H1 (cell line): ENCODE measurements around the gene TRAPPC2B. TPM values are rescaled to one million over a fixed set of nuclear protein-coding genes. Genes with fewer than 3 reads are reported as not detected.

ENCODE experiments used
- CTCF ChIA-PET: fragments of 300-600 bp; sonication (Branson Sonifier 250); formaldehyde crosslinking; loops from one replicate; lab custom pipeline; 2021; ENCODE audit not compliant: partially characterized antibody; lab: Charles Lee
- POLR2A ChIA-PET: fragments of 300-600 bp; sonication (Branson Sonifier 250); formaldehyde crosslinking; loops from one replicate; lab custom pipeline; 2021; ENCODE audit warnings: inconsistent platforms; ENCODE audit not compliant: partially characterized antibody; lab: Charles Lee
- DNase-seq, 2 experiments: peaks; one replicate each; pipeline versions ENCODE4 v3.0.0 to v3.0.0-alpha.2; 2010 to 2022; ENCODE audit warnings: low spot score in 2 of 2, low read depth in 1 of 2, mixed read lengths in 1 of 2
- FAIRE-seq: peaks from 2 replicates; lab custom pipeline; 2011; peaks lifted over from hg19 to GRCh38; lab: Jason Lieb, UNC
- H2AFZ ChIP-seq: 2 replicates; pipeline ENCODE4 v1.8.1; 2012; ENCODE audit warnings: low read length, inconsistent platforms
- H2AK5ac ChIP-seq: 2 replicates; pipeline ENCODE4 v1.6.1; 2013; ENCODE audit warnings: low read depth, low read length
- H2BK120ac ChIP-seq: replicated peaks from 2 replicates; pipeline ENCODE3; 2013; ENCODE audit warnings: low read depth, low read length, inconsistent platforms
- H2BK12ac ChIP-seq: 2 replicates; pipeline ENCODE4 v1.6.1; 2013; ENCODE audit warnings: low read depth, low read length
- H2BK15ac ChIP-seq: 2 replicates; pipeline ENCODE4 v1.6.1; 2013; ENCODE audit warnings: low read length
- H2BK20ac ChIP-seq: 2 replicates; pipeline ENCODE4 v1.6.1; 2013; ENCODE audit warnings: low read length
- H2BK5ac ChIP-seq: 2 replicates; pipeline ENCODE4 v1.6.1; 2013; ENCODE audit warnings: low read depth, low read length
- H3K14ac ChIP-seq: 2 replicates; pipeline ENCODE4 v1.6.1; 2013; ENCODE audit warnings: inconsistent platforms; ENCODE audit not compliant: insufficient read length
- H3K18ac ChIP-seq: 2 replicates; pipeline ENCODE4 v1.6.1; 2013; ENCODE audit warnings: low read length; ENCODE audit errors: extremely low read depth
- H3K23ac ChIP-seq: 2 replicates; pipeline ENCODE4 v1.6.1; 2013; ENCODE audit warnings: inconsistent platforms; ENCODE audit not compliant: insufficient read length
- H3K23me2 ChIP-seq: 2 replicates; pipeline ENCODE4 v1.6.1; 2013; ENCODE audit warnings: low read depth, low read length
- H3K27ac ChIP-seq: 2 replicates; pipeline ENCODE4 v1.6.1; 2011; ENCODE audit warnings: low read depth, low read length, inconsistent platforms
- H3K27me3 ChIP-seq, 4 experiments: replicated peaks in 1 of 4; 1 replicate in 1 of 4; 2 replicates in 3 of 4; pipeline versions ENCODE4 v1.6.1 to v1.8.1; 2011 to 2013; ENCODE audit warnings: low read length in 3 of 4, mild to moderate bottlenecking in 3 of 4, inconsistent platforms in 2 of 4, mixed read lengths in 2 of 4, moderate library complexity in 1 of 4; ENCODE audit not compliant: control insufficient read depth in 3 of 4, insufficient read depth in 3 of 4; ENCODE audit errors: extremely low read depth in 1 of 4
- H3K36me3 ChIP-seq, 4 experiments: 2 replicates each; pipeline versions ENCODE4 v1.6.1 to v1.8.1; 2011 to 2013; ENCODE audit warnings: mild to moderate bottlenecking in 4 of 4, low read length in 3 of 4, moderate library complexity in 2 of 4, control low read depth in 1 of 4, inconsistent platforms in 1 of 4; ENCODE audit not compliant: insufficient read depth in 4 of 4, control insufficient read depth in 2 of 4
- H3K4ac ChIP-seq: replicated peaks from 2 replicates; pipeline ENCODE3; 2013; ENCODE audit warnings: low read length, low read depth, mixed read lengths, inconsistent platforms; ENCODE audit not compliant: insufficient read length
- H3K4me1 ChIP-seq, 4 experiments: replicated peaks in 1 of 4; 1 replicate in 1 of 4; 2 replicates in 3 of 4; pipeline versions ENCODE4 v1.6.1 to v1.8.1; 2011 to 2013; ENCODE audit warnings: low read length in 3 of 4, inconsistent platforms in 2 of 4, mixed read lengths in 1 of 4; ENCODE audit not compliant: insufficient read depth in 4 of 4, control insufficient read depth in 3 of 4
- H3K4me2 ChIP-seq, 2 experiments: 2 replicates each; pipeline versions ENCODE4 v1.6.1 to v1.8.1; 2011 to 2013; ENCODE audit warnings: low read depth in 2 of 2, low read length in 2 of 2, control low read depth in 1 of 2, inconsistent platforms in 1 of 2, mild to moderate bottlenecking in 1 of 2; ENCODE audit not compliant: insufficient read depth in 1 of 2
- H3K4me3 ChIP-seq, 4 experiments: fragments of 200-600, 300-600 bp in 1 of 4; sonication (generic), shearing (Covaris generic), sonication (Bioruptor Twin) in 1 of 4; 2 replicates each; pipeline versions ENCODE4 v1.5.1 to v1.8.1; 2011 to 2016; ENCODE audit warnings: low read length in 4 of 4, low read depth in 3 of 4, control low read depth in 2 of 4, inconsistent platforms in 2 of 4, mild to moderate bottlenecking in 2 of 4, mixed read lengths in 1 of 4, moderate library complexity in 1 of 4; ENCODE audit not compliant: insufficient read depth in 2 of 4; ENCODE audit errors: extremely low read depth in 1 of 4
- H3K56ac ChIP-seq: replicated peaks from 2 replicates; pipeline ENCODE3; 2013; ENCODE audit warnings: low read depth, mild to moderate bottlenecking, mixed read lengths, low read length, inconsistent platforms; ENCODE audit not compliant: insufficient read length
- H3K79me1 ChIP-seq: 2 replicates; pipeline ENCODE4 v1.6.1; 2013; ENCODE audit warnings: low read depth, low read length, control low read depth
- H3K79me2 ChIP-seq, 2 experiments: 2 replicates each; pipeline versions ENCODE4 v1.6.1 to v1.8.1; 2012 to 2013; ENCODE audit warnings: low read length in 2 of 2, mild to moderate bottlenecking in 2 of 2, inconsistent platforms in 1 of 2; ENCODE audit not compliant: insufficient read depth in 2 of 2, control insufficient read depth in 1 of 2
- H3K9ac ChIP-seq, 4 experiments: replicated peaks in 1 of 4; 1 replicate in 1 of 4; 2 replicates in 3 of 4; pipeline versions ENCODE4 v1.6.1 to v1.8.1; 2011 to 2013; ENCODE audit warnings: low read depth in 3 of 4, low read length in 3 of 4, control low read depth in 2 of 4, mild to moderate bottlenecking in 2 of 4, moderate library complexity in 2 of 4, inconsistent platforms in 1 of 4; ENCODE audit errors: extremely low read depth in 1 of 4
- H3K9me3 ChIP-seq, 2 experiments: 2 replicates each; pipeline versions ENCODE4 v1.6.1 to v1.8.1; 2012 to 2013; ENCODE audit warnings: mild to moderate bottlenecking in 2 of 2, moderate library complexity in 2 of 2, control low read depth in 1 of 2, inconsistent platforms in 1 of 2, low read depth in 1 of 2, low read length in 1 of 2, mixed read lengths in 1 of 2; ENCODE audit not compliant: insufficient read depth in 2 of 2
- H4K20me1 ChIP-seq, 2 experiments: replicated peaks in 1 of 2; 2 replicates each; pipeline versions ENCODE3 to v1.8.1; 2011 to 2013; ENCODE audit warnings: inconsistent platforms in 2 of 2, low read length in 2 of 2, mild to moderate bottlenecking in 1 of 2; ENCODE audit not compliant: insufficient read depth in 2 of 2, control insufficient read depth in 1 of 2
- H4K5ac ChIP-seq: 2 replicates; pipeline ENCODE4 v1.6.1; 2013; ENCODE audit warnings: low read length, low read depth, mixed read lengths, inconsistent platforms; ENCODE audit not compliant: insufficient read length
- H4K8ac ChIP-seq: 2 replicates; pipeline ENCODE4 v1.8.0; 2013; ENCODE audit warnings: mild to moderate bottlenecking, moderate library complexity, low read length, inconsistent platforms; ENCODE audit not compliant: insufficient read depth; ENCODE audit errors: extremely low read depth
- H4K91ac ChIP-seq: replicated peaks from 2 replicates; pipeline ENCODE3; 2013; ENCODE audit warnings: low read length, mixed read lengths, inconsistent platforms; ENCODE audit not compliant: insufficient read length
- CEBPB ChIP-seq: IDR thresholded peaks from 2 replicates; pipeline ENCODE4 v1.6.1; 2012; ENCODE audit warnings: low read depth, low read length
- CHD1 ChIP-seq: IDR thresholded peaks from 2 replicates; pipeline ENCODE4 v1.6.1; 2012; ENCODE audit warnings: low read depth, low read length, improper control_type of control experiment
- JUN ChIP-seq: IDR thresholded peaks from 2 replicates; pipeline ENCODE4 v1.6.1; 2011; ENCODE audit warnings: low read depth, mild to moderate bottlenecking, improper control_type of control experiment, low read length
- NRF1 ChIP-seq: IDR thresholded peaks from 2 replicates; pipeline ENCODE4 v1.6.1; 2011; ENCODE audit warnings: mild to moderate bottlenecking, low read depth, low read length, improper control_type of control experiment
- POLR2AphosphoS5 ChIP-seq: IDR thresholded peaks from 2 replicates; pipeline ENCODE4 v1.6.1; 2011; ENCODE audit warnings: low read depth, low read length
- SIRT6 ChIP-seq: IDR thresholded peaks from one replicate; pipeline ENCODE4 v1.7.1; 2012; ENCODE audit warnings: low read length, inconsistent platforms
- SUZ12 ChIP-seq: fragments of 200-600 bp; sonication (generic); IDR thresholded peaks from 2 replicates; pipeline ENCODE4 v1.6.1; 2012; ENCODE audit warnings: mild to moderate bottlenecking, inconsistent platforms, low read length, moderate library complexity, mixed read lengths
- YY1 ChIP-seq: IDR thresholded peaks from 2 replicates; pipeline ENCODE4 v1.6.1; 2011; ENCODE audit warnings: low read depth, mild to moderate bottlenecking, low read length
- WGBS, 2 experiments: shearing (Covaris generic) in 1 of 2; methylation state at CpG; one replicate each; pipeline versions ENCODE4 v1.1.6 to v1.1.7; 2013 to 2015; ENCODE audit warnings: low lambda C conversion rate in 2 of 2, mixed read lengths in 2 of 2, inconsistent platforms in 1 of 2, low coverage in 1 of 2, missing lambda C conversion rate in 1 of 2; ENCODE audit not compliant: insufficient replicate concordance in 2 of 2, insufficient coverage in 1 of 2, insufficient read length in 1 of 2; ENCODE audit errors: extremely low coverage in 1 of 2, missing lambda C conversion rate in 1 of 2; 5-methylcytosine and 5-hydroxymethylcytosine counted together
- polyA plus RNA-seq, 7 experiments: library from polyadenylated mRNA; depleted of rRNA in 3 of 7; stranded (reverse) in 5 of 7; unstranded in 2 of 7; fragments of >200 nt in 5 of 7; fragments of 200-250 nt in 2 of 7; gene quantifications; 1 replicate in 5 of 7; 2 replicates in 1 of 7; 4 replicates in 1 of 7; pipeline versions ENCODE4 v1.2.1 to v1.2.3, GENCODE V29; 2011 to 2013; ENCODE audit warnings: missing spikeins in 2 of 7, mixed read lengths in 2 of 7
- total RNA-seq: library from RNA; stranded (reverse); fragmentation: NEBNext Ultra II Directional; extraction: Animal tissue kit (Norgen Biotek cat#: 25700); gene quantifications from 2 replicates; pipeline ENCODE4 v1.2.1, GENCODE V29; 2021

TRAPPC2B gene
- total and polyA plus RNA-seq, 2 of the 8 experiments (the other 6 are each of a cell fraction or from before 2014, with no cell fraction given): 8.7 to 28.3 TPM

DNA sequence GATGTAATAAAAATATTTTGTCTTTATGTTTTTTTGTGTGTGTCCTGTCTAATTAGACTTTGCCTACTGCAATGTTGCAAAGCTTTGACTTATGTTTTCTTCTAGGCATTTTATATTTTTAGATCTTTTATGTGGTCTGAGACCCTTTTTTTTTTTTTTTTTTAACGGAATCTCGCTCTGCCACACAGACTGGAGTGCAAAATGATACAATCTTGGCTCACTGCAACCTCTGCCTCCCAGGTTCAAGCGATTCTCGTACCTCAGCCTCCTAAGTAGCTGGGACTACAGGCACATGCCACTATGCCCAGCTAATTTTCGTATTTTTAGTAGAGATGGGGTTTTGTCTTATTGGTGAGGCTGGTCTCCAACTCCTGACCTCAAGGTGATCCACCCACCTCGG, 20.8 kb upstream of the TRAPPC2B start:
- H3K4me1 ChIP-seq: no peaks in the 10 kb centered on the region
- H3K56ac ChIP-seq: no peak overlapping the region
- H3K4ac ChIP-seq: no peak overlapping the region
- H4K8ac ChIP-seq: no peak overlapping the region
- no peaks in the 10 kb centered on the region for H3K79me1 ChIP-seq
- H3K18ac ChIP-seq: no peak overlapping the region
- H2AFZ ChIP-seq: no peak overlapping the region
- H3K36me3 ChIP-seq: no peaks in the 10 kb centered on the region
- no peak for DNase-seq
- H2BK5ac ChIP-seq: no peak overlapping the region
- H4K91ac ChIP-seq: no peak overlapping the region
- H3K23ac ChIP-seq: no peak overlapping the region
- no peak overlapping the region for H3K9ac ChIP-seq
- H3K27me3 ChIP-seq: no peaks in the 10 kb centered on the region
- no peak overlapping the region for H2BK20ac ChIP-seq
- FAIRE-seq: no peak
- no peak for TF ChIP-seq CHD1
- no peak for TF ChIP-seq CEBPB
- no peak for TF ChIP-seq SUZ12
- no peak for TF ChIP-seq POLR2AphosphoS5
- TF ChIP-seq SIRT6: no peak
- TF ChIP-seq JUN: no peak
- TF ChIP-seq YY1: no peak
- TF ChIP-seq NRF1: no peak
- ChIA-PET POLR2A (interaction anchor here (0.6 to 1.4 kb wide), 3 partner anchors 10 to 198 kb away, joined by 3 read pairs; no protein-coding TSS in a partner anchor), CTCF (interaction anchor here (0.6 to 1.2 kb wide), 2 partner anchors 10 to 1068 kb away, joined by 3 to 4 read pairs; no protein-coding TSS in a partner anchor)
- 87% methylated on average over 5 of the region's 6 CpGs; no CpG with 5 or more reads in 1 of the 2 experiments for WGBS, 2 experiments
- no peak overlapping the region for H3K14ac ChIP-seq
- no peaks in the 10 kb centered on the region for H3K9me3 ChIP-seq
- H3K27ac ChIP-seq: no peak overlapping the region
- no peak overlapping the region for H2BK12ac ChIP-seq
- H3K4me3 ChIP-seq: no peak overlapping the region
- no peak overlapping the region for H2BK120ac ChIP-seq
- no peaks in the 10 kb centered on the region for H3K23me2 ChIP-seq
- H2AK5ac ChIP-seq: no peak overlapping the region
- peaks cover 0 to 3% of the 10 kb centered on the region in 2 experiments for H4K20me1 ChIP-seq
- no peak overlapping the region for H3K4me2 ChIP-seq
- no peaks in the 10 kb centered on the region for H3K79me2 ChIP-seq
- no peak overlapping the region for H2BK15ac ChIP-seq
- no peak overlapping the region for H4K5ac ChIP-seq
